HG02943 (cell line): ENCODE results near the gene REV3L.

Source experiments
- ATAC-seq: cut with Tn5 transposase; IDR thresholded peaks from one replicate; pipeline ENCODE4 v1.9.1; 2021; ENCODE audit warnings: mild to moderate bottlenecking, low read depth, moderate library complexity; ENCODE audit not compliant: unreplicated experiment

Gene REV3L

DNA sequence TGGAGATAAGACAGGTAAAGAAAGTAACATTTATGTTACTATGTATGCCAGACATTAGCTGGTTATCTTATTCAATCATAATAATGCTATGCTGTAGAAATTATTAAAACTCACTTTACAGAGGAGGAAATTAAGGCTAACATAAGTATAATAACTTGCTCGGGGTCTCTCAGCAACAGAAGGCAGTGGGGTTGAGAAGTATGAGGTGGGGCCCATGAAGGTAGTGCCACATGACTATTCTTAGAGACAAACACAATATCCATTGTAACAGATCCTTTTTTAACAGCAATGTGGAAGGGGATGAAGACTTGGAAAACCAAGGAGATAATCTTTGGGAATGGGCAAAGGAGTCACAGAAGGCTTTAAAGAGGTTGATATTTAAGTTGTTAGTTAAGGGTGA is 11.5 kb downstream of the REV3L start:
- ATAC-seq: no peak

DNA sequence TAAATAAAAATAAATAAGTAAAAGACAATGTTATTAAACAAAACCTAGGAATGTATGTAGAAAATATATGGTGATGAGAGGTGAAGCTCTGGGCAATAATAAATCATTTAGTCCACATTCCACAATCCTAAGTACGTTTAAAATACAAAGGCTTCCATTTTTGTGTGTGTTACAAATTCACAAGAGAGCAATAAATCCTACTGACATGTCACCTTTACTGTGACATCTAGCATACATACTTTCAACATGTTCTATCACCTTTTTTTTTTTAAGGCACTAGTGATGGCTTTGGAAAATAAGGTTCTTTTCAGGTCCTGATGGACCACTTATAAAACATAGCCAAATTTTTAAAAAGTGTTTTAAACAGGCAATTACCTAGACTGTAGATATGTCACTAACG is 12.0 kb downstream of the REV3L start:
- no peak for ATAC-seq

DNA sequence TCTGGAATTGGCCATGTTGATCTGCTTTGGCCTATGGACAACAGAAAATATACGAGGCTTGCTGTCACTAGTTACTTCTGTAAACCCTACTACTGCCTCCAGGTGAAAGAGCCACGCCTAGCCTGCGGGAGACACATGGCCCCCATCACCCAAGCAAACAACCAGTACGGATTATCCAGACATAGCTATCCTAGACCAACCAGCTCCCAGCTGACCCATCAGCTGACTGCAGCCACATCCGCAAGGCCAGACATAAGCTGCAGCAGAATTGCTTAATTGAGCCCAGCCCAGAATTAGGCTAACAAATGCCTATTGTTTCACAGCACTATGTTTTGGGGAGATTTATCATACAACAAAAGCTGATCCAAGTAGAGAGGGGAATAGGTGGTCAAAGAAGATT is 13.5 kb downstream of the REV3L start:
- ATAC-seq: no peak

DNA sequence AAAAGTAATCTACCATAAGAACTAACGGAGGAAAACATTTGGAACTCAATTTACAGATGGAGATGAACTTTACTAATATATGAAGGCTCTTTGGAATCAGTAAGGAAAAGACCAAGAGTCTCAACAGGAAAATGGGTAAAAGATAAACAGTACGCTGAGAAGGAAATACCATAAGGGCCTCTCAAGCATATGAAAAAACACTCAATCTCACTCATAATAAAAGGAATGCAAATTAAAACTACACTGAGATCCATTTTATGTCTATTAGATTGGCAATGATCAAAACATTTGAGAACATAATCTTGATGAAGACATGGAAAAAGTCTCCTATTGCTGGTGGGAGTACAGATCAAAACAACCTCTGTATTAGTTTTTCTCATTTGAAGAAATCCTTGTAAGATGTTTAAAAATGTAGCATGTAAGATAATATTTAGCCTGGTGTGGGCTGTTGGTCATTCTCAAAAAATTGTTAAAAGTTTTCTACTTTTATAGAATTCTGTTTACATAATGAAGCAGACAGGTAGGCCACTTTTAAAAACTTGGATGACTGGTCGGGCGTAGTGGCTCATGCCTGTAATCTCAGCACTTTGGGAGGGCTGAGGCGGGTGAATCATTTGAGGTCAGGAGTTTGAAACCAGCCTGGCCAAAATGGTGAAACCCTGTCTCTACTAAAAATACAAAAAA is 14.5 kb downstream of the REV3L start:
- ATAC-seq: no peak

DNA sequence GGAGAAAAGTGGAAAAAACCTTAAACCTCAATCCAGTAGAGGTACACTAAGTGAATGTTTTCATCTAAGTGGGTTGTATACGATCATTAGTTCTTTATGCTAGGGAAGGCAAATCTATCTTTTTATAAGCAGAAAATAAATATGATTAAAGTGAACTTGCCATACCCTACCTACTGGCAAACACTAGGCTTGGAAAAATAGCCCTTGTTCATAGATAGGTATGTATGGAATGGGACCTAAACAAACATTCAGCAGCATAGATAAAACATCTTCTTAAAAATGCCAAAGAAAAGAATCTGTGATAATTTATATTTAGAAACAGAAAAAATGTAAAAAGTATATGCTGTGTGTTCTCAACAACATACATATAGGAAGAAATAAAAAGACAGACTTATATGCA is 18.8 kb downstream of the REV3L start:
- no peak for ATAC-seq

DNA sequence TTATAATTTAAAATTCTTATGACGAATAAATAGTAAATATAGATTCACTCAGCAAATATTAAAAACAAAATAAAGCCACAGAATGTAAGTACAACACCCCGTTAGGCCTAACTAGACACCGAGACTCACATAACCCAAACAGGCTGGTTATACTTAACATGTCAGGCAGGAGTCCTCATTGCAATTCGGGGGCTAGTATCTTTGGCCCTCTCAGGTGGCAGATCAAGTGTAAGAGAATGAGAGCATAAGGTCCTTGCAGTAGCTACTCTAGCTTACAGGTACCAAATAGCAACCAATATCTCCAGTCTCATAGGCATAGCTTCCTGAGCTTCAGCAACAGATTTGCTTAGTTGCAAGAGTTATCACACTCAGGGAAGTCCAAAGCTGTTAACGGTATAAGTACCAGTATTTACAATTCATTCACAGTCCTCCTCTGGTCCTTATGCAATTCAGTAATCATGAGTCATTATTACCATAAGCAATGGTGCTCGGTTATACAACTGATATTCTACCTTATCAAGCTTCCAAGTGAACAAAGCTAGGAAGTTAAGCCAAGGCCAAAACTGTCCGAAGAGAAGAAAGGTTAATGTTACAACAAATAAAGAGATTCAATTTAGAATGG is 20.1 kb downstream of the REV3L start:
- no peak for ATAC-seq

DNA sequence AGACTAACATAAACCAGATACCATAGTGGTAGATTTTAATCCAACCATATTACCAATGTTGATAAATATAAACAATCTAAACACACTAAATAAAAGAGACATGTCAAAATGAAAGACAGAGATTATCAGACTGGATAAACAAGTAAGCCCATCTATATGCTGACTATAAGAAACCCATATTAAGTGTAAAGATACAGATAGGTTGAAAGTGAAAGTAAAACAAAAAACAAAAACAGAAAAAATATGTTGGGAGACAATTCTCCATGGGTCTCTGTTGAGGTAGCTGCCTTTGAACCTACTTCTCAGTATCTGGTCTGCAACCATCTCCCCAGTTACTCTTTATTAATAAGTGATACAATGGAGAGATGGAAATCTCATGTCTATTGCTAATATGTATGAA is 21.2 kb downstream of the REV3L start:
- ATAC-seq: no peak

DNA sequence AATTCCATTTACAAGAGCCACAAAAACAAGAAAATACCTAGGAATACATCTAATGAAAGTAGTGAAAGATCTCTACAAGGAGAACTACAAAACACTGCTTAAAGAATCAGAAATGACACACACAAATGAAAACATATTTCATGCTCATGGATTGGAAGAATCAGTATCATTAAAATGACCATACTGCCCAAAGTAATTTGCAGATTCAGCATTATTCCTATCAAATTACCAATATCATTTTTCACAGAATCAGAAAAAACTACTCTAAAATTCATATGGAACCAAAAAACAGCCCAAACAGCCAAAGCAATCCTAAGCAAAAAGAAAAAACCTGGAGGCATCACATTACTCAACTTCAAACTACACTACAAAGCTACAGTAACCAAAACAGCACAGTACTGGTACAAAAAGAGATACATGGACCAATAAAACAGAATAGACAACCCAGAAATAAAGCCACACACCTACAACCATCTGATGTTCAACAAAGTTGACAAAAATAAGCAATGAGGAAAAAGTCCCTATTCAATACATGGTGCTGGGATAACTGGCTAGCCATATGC is 24.3 kb downstream of the REV3L start:
- no peak for ATAC-seq

DNA sequence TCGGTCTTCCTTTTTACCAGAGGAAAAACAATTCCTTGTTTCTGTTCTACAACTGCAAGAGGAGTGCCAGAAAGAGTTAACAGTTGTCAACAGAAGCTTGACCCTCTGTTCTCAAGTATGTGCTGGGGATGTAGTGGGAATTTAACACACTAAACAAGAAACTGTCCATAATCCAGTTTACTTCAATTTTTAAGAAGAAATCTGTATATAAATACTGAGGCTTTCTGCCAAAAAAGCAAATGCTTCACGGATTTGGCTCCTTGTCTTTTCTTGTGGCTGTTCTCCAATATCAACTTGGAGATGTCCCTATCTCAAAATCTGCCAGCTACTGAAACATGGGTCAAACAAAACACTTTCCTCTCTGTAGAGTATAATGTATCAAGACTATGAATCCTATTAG is 26.8 kb downstream of the REV3L start:
- ATAC-seq: no peak

DNA sequence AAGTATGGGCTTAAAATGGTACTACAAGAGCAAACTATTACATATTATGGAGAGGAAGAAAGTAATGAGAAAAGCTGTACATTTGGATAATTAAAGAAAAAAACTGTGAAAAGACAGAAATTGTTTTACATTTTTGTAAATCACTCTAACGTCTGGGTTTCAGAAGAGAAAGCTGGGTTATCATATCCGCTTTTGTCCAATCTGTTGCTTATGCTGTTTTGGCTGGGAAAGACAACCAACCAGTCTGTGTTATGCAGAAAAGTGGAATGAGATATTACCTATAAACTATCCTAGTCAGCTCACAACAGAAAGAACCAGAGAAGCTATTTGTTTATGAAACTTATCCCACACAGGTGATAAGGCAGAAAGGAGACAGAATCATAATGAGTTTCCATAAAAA is 32.4 kb downstream of the REV3L start:
- no peak for ATAC-seq

DNA sequence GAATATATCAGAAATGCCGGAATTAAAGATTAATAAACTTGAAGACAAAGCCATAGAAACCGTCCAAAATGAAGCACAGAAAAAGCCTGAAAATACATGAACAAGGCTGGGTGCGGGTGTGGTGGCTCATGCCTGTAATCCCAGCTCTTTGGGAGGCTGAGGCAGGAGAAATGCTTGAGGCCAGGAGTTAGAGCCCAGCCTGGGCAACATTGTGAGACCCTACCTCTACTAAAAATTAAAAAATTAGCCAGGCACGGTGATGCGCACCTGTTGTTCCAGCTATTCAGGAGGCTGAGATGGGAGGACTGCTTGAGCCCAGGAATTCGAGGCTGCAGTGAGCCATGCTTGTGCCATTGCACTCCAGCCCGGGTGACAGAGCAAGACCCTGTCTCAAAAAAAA is 32.9 kb downstream of the REV3L start:
- no peak for ATAC-seq

DNA sequence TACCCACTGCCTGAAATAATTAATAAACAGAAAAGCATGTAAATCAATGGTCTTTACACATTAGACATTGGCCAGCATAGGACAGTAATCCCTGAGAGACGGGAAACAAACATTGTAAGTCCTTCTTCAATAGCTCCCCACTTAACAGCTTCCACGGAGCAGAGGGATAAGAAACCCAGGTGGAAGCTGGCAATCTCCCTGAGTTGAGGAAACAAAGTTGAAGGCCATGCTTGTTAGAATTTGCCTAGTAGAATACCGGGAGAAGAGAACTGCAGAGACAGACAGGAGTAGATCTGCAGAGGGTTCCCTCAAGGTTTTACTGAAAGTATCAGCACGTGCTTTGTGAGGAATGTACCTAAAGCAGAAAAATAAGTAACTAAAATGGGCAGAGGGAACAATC is 33.9 kb downstream of the REV3L start:
- no peak for ATAC-seq

DNA sequence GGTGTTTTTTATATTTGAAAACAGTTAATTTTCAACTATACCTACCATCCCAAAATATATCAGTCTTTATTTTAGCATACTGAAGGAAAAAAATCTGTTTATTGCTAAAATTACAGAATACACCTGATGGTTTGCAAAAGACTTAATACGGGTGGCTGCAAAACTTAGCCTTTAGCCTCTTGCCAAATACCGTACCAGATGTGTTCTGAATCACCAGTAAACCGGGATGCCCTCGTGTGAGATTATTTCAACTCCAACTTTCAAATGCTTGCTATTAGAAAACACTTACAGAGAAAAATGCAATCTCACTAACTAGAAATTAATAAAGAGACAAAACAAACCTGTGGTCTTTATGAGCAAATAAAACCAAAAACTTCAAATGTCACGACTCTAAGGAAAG is 36.0 kb downstream of the REV3L start:
- no peak for ATAC-seq

DNA sequence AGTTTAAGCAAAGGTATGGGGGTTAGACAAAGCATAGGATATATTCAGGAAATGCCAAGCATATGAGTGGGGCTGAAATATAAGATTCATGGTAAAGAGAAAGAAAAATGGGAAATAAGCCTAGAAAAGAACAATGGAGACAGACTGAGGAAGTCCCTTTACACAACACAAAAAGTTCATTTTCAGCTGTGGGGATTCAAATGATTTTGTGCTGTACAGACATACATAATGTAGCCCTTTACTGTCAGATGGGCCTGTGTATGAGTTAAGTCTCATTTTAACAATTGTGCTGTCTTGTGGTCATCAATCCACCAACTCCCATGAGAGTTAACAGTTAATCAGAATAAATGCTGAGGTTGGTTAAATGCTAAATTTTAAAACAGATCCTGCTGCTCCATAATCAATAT is 37.2 kb downstream of the REV3L start:
- ATAC-seq: no peak

DNA sequence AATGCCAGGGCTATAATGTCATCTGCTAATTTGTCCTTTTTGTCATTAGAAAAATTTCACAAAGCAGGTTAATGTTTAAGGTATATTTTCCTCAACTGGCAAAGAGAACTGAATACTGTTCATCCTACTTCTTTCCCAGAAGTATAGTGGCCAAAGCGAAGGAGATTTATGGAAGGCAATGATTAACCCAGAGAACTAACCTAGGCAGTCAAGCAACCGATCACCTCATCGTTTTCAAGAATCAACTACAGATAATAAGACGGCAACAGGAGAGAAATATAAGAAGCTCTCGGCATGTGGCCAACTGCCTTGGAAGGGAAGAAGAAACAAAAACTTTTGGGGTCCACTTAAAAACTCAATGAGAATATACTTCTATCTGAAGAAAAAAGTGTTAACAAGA is 38.2 kb downstream of the REV3L start:
- ATAC-seq: no peak

DNA sequence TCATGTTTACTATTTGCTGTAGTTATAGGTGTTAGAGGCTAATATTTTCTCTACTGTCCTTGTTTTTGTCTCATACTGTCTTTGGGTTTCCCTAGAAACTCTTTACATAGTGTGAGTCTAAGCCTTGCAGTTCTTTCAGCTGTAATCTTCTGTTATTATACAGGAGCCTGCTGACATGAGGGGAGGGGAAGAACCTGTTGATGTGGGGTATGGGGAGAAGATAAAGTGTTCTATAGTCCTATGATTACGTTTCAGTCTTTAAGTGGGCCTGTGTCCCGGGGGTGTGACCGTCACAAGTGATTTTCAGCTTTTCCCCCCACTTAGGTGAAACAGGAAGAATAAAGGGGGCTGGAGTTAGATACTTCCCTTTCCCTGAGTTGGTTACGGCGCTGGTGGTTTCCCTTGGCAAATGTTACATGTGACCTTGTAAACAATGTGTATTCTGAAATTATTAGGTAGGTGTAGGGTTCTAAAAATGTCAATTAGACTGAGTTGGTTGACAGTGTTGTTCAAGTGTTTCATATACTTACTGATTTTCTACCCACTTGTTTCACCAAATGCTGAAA is 41.3 kb downstream of the REV3L start:
- ATAC-seq: no peak

DNA sequence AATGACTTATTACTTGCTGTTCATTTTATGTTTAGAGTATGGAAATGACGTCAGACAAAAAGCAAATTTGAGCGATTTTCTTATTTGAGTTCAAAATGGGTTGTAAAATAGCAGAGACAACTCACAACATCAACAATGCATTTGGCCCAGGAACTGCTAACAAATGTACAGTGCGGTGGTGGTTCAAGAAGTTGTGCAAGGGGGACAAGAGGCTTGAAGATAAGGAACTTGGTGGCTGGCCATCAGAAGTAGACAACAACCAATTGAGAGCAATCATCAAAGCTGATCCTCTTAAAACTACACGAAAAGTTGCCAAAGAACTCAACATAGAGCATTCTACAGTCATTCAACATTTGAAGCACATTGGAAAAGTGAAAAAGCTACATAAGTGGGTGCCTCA is 43.8 kb downstream of the REV3L start:
- ATAC-seq: no peak

DNA sequence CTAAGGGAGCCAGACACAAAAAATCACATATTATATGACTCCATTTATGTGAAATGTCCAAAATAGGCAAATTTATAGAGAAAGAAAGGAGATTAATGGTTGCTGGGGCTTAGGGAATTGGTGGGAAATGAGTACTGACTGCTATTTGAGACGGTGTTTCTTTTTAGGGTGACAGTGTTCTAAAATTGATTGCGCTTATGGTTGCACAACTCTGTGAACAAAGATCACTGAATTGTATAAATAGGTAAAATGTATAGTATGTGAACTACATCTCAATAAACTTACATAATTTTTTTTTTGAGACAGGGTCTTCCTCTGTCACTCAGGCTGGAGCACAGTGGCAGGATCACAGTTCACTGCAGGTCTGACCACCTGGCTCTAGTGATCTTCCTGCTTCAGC is 45.4 kb downstream of the REV3L start:
- ATAC-seq: no peak

DNA sequence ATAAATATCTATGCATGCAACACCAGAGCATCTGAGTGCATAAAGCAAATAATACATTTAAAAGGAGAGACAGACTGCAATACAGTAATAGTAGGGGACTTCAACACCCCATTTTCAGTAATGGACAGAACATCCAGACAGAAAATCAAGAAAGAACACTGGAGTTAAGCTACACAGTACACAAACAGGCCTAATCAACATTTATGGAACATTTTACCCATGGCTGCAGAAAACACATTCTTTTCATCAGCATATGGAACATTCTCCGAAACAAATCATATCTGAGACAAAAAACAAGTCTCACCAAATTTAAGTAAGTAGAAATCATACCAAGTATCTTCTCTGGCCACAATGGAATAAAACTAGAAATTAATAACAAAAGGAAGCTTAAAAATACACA is 50.5 kb downstream of the REV3L start:
- ATAC-seq: no peak

DNA sequence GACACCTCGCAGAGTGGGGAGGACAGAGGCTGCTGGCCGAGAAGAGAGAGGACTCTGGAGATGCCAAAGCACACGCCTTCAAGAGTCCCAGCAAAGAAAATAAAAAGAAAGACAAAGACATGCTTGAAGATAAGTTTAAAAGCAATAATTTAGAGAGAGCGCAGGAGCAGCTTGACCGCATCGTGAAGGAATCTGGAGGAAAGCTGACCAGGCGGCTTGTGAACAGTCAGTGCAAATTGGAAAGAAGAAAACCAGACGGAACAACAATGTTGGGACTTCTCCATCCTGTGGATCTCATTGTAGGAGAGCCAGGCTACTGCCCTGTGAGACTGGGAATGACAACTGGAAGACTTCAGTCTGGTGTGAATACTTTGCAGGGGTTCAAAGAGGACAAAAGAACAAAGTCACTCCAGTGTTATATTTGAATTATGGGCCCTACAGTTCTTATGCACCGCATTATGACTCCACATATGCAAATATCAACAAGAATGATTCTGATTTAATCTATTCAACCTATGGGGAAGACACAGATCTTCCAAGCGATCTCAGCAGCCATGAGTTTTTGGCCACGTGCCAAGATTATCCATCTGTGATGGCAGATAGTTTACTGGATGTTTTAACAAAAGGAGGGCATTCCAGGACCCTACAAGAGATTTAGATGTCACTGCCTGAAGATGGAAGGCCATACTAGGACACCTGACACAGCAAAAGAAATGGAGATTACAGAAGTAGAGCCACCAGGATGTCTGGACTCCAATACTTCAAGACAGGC is 52.2 kb downstream of the REV3L start:
- no peak for ATAC-seq

DNA sequence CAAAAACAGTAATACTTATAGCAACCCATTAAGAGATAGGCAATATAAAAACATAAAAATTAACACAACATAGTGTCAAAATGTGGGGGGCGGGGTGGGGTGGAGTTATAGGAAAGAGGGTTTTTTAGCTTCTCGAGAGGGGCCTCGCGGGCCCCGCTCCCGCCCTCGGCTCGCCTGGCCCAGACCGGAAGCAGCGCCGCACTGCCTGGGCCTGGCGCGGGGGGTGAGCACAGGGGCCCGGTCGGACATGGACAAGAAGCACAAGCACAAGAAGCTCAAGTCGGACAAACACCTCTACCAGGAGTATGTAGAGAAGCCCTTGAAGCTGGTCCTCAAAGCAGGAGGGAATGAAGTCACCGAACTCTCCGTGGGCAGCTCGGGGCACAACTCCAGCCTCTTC is 53.4 kb downstream of the REV3L start:
- ATAC-seq: no peak
